PC-9 (cell line): Measurements from ENCODE around the gene CACNA2D1. TPM values are rescaled to one million over a fixed set of nuclear protein-coding genes. Genes with fewer than 3 reads are reported as not detected.

Source experiments
- BruUV-seq: library from RNA; stranded (reverse); fragments of 400-500 nt; replicated peaks from 2 replicates; lab custom pipeline; 2021; lab: Mats Ljungman, UMichigan
- CTCF ChIA-PET: fragments of 300-600 bp; sonication (Branson Sonifier 250); formaldehyde crosslinking; loops from one replicate; lab custom pipeline; 2022; ENCODE audit warnings: antibody characterized with exemption; lab: Charles Lee
- POLR2A ChIA-PET: fragments of 300-600 bp; sonication (Branson Sonifier 250); formaldehyde crosslinking; loops from one replicate; lab custom pipeline; 2022; ENCODE audit warnings: antibody characterized with exemption; ENCODE audit not compliant: unreplicated experiment; lab: Charles Lee
- DNase-seq, 2 experiments: peaks; one replicate each; pipeline versions ENCODE4 v3.0.0 to v3.0.0-alpha.2; 2015 to 2022; ENCODE audit warnings: mixed read lengths in 1 of 2
- H2AFZ ChIP-seq: fragments of 200-600 bp; sonication (generic); 2 replicates; pipeline ENCODE4 v1.8.1; 2017; ENCODE audit warnings: antibody characterized with exemption
- H3F3A ChIP-seq: fragments of 200-600 bp; sonication (generic); 2 replicates; pipeline ENCODE4 v1.8.1; 2017; ENCODE audit warnings: antibody characterized with exemption, mild to moderate bottlenecking, low read depth; ENCODE audit not compliant: insufficient read depth
- H3K27ac ChIP-seq: fragments of 200-600 bp; sonication (generic); 2 replicates; pipeline ENCODE4 v1.6.1; 2016; ENCODE audit warnings: mixed run types
- H3K27me3 ChIP-seq: fragments of 200-600 bp; sonication (generic); 2 replicates; pipeline ENCODE4 v1.6.1; 2016; ENCODE audit warnings: low read depth, mixed run types; ENCODE audit not compliant: insufficient read depth
- H3K36me3 ChIP-seq: fragments of 200-600 bp; sonication (generic); 2 replicates; pipeline ENCODE4 v1.6.1; 2016; ENCODE audit warnings: low read depth, mixed run types
- H3K4me1 ChIP-seq: fragments of 200-600 bp; sonication (generic); replicated peaks from 2 replicates; pipeline ENCODE4 v1.6.1; 2016; ENCODE audit warnings: mixed run types; ENCODE audit not compliant: insufficient read depth
- H3K4me2 ChIP-seq: fragments of 200-600 bp; sonication (generic); 2 replicates; pipeline ENCODE4 v1.6.1; 2017; ENCODE audit warnings: mixed run types
- H3K4me3 ChIP-seq: fragments of 200-600 bp; sonication (generic); 2 replicates; pipeline ENCODE4 v1.6.1; 2016; ENCODE audit warnings: mixed run types
- H3K79me2 ChIP-seq: fragments of 200-600 bp; sonication (generic); 2 replicates; pipeline ENCODE4 v1.6.1; 2017; ENCODE audit warnings: low read depth, mixed run types
- H3K9me2 ChIP-seq: fragments of 200-600 bp; sonication (generic); 2 replicates; pipeline ENCODE4 v1.8.1; 2017; ENCODE audit warnings: mild to moderate bottlenecking; ENCODE audit not compliant: insufficient read depth
- H3K9me3 ChIP-seq: fragments of 200-600 bp; sonication (generic); 2 replicates; pipeline ENCODE4 v1.8.1; 2016; ENCODE audit warnings: low read depth; ENCODE audit not compliant: insufficient read depth
- H4K20me1 ChIP-seq: fragments of 200-600 bp; sonication (generic); 2 replicates; pipeline ENCODE4 v1.8.1; 2017; ENCODE audit not compliant: insufficient read depth
- CTCF ChIP-seq: fragments of 200-600 bp; sonication (generic); conservative IDR thresholded peaks from 2 replicates; pipeline ENCODE4 v1.6.1; 2017; ENCODE audit warnings: mixed run types, antibody characterized with exemption, mild to moderate bottlenecking, moderate library complexity
- EZH2 ChIP-seq: fragments of 200-600 bp; sonication (generic); IDR thresholded peaks from 2 replicates; pipeline ENCODE4 v1.8.0; 2017; ENCODE audit warnings: antibody characterized with exemption, low read depth
- intact Hi-C: fragments of 100-400 bp; cut with micrococcal nuclease; formaldehyde crosslinking; loops from one replicate; pipeline ENCODE4 v1.10.0; 2022; ENCODE audit not compliant: unreplicated experiment
- total RNA-seq: library from RNA; stranded (reverse); gene quantifications from 2 replicates; pipeline ENCODE4 v1.2.3, GENCODE V29; 2021

CACNA2D1 gene
- total RNA-seq, 1 experiment from 2014 or later, result 3.2 TPM

GRCh38 chr7:82404652-82405051 lies 38.9 kb downstream of the CACNA2D1 start:
- no peaks in the 10 kb centered on the region for H3K27me3 ChIP-seq
- no peak overlapping the region for H2AFZ ChIP-seq
- TF ChIP-seq EZH2 (no peak), CTCF (no peak)
- intact Hi-C loops, result no loop called here
- POLR2A ChIA-PET, result no interaction called here
- H3K9me3 ChIP-seq, result no peaks in the 10 kb centered on the region
- H3F3A ChIP-seq, result no peaks in the 10 kb centered on the region
- H3K27ac ChIP-seq, result no peak overlapping the region
- H3K9me2 ChIP-seq, result no peaks in the 10 kb centered on the region; the same call in 1 of the 2 replicates
- no peaks in the 10 kb centered on the region for H3K79me2 ChIP-seq
- BruUV-seq, result no TSS peak
- no peaks in the 10 kb centered on the region for H3K36me3 ChIP-seq
- CTCF ChIA-PET, result no interaction called here
- H3K4me3 ChIP-seq, result no peak overlapping the region
- H3K4me1 ChIP-seq, result no peaks in the 10 kb centered on the region
- no peak overlapping the region for H3K4me2 ChIP-seq
- DNase-seq, result no peak
- no peaks in the 10 kb centered on the region for H4K20me1 ChIP-seq

- Histone ChIP-seq H3K27ac (no peak overlapping the region), H3K9me2 (no peaks in the 10 kb centered on the region; the same call in 1 of the 2 replicates), H3K4me2 (no peak overlapping the region), H3K4me3 (no peak overlapping the region), H3K27me3 (no peaks in the 10 kb centered on the region), H3K9me3 (no peaks in the 10 kb centered on the region), H3K36me3 (no peaks in the 10 kb centered on the region), H4K20me1 (no peaks in the 10 kb centered on the region), H3K4me1 (no peaks in the 10 kb centered on the region), H3F3A (no peaks in the 10 kb centered on the region), H2AFZ (no peak overlapping the region), H3K79me2 (no peaks in the 10 kb centered on the region)
- POLR2A ChIA-PET, result no interaction called here
- DNase-seq, result no peak
- TF ChIP-seq CTCF, result no peak
- no peak for TF ChIP-seq EZH2
- intact Hi-C loops, result no loop called here
- BruUV-seq, result no TSS peak
- CTCF ChIA-PET, result no interaction called here
These were observed 39.5 kb downstream of the CACNA2D1 start for GRCh38 chr7:82404094-82404493.

GRCh38 chr7:82397879-82398524 lies 45.6 kb downstream of the CACNA2D1 start:
- Histone ChIP-seq H3K4me1 (no peaks in the 10 kb centered on the region), H3K4me2 (no peak overlapping the region), H3K27ac (no peak overlapping the region), H3K9me3 (no peaks in the 10 kb centered on the region), H4K20me1 (no peaks in the 10 kb centered on the region), H3K4me3 (no peak overlapping the region), H3K9me2 (no peaks in the 10 kb centered on the region), H3K27me3 (no peaks in the 10 kb centered on the region), H3K79me2 (no peaks in the 10 kb centered on the region), H3K36me3 (no peaks in the 10 kb centered on the region), H3F3A (no peaks in the 10 kb centered on the region), H2AFZ (no peak overlapping the region)
- intact Hi-C loops, result no loop called here
- DNase-seq, result no peak
- TF ChIP-seq EZH2 (no peak), CTCF (no peak)
- ChIA-PET CTCF (interaction anchor here (0.6 kb wide), 1 partner anchor 26 kb away, joined by 4 read pairs; no protein-coding TSS in a partner anchor), POLR2A (no interaction called here)
- no TSS peak for BruUV-seq
